GM19397 (cell line): ENCODE results near the gene GH1.
"Not testable (repeated sequence)": the region's sequence is repeated elsewhere in the genome, so short reads cannot be mapped to it uniquely, and the experiment has no call there.

Experiments used
- ATAC-seq: cut with Tn5 transposase; IDR thresholded peaks from one replicate; pipeline ENCODE4 v1.9.1; 2021; ENCODE audit warnings: mild to moderate bottlenecking, moderate library complexity; ENCODE audit not compliant: unreplicated experiment

The GH1 gene

DNA sequence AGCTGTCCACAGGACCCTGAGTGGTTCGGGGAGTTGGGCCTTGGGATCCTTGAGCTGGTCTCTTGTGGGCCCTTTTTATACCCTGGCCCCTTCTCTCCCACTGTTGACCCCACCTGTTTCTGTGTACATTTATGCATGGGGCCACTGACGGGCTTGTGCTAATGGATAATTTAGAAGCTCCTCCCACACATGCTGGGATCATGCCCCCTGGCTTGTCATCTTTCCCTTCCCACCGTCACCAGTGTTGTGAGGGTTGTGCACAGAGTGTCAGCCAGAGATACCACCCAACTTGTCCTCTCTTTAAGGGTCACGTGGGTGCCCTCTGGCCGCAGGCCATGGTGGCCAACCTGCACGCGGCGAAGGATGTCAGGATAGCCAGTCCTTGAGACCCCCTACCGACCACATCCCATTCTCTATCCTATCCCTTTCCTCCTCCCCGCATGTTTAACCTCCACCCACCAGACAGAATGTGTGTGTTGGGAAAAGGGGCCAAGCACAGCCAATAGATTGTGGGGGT lies at the start of gene GH1:
TSS of gene GH1 (minus strand) at position 51 of the 517 bp plus-strand sequence. CDS start 63 bp downstream, outside the sequence.
- ATAC-seq: not testable (repeated sequence)

DNA sequence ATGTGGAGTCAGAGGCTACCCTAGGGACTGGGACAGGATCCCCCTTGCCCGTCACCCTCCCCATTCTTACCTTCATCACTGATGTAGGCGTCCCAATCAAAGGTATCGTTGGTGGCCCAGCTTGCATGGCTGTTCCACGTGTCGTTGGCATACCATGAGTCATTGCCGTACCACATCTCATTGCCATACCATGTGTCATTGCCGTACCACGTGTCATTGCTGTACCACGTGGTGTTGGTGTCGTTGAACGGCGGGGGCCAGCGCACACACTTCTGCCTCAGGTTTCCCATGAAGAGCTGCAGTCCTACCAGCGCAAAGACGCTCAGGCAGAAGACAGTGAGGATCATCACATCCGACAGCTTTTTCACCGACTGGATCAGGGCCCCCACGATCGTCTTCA lies 49.3 kb upstream of the GH1 start:
- no peak for ATAC-seq

DNA sequence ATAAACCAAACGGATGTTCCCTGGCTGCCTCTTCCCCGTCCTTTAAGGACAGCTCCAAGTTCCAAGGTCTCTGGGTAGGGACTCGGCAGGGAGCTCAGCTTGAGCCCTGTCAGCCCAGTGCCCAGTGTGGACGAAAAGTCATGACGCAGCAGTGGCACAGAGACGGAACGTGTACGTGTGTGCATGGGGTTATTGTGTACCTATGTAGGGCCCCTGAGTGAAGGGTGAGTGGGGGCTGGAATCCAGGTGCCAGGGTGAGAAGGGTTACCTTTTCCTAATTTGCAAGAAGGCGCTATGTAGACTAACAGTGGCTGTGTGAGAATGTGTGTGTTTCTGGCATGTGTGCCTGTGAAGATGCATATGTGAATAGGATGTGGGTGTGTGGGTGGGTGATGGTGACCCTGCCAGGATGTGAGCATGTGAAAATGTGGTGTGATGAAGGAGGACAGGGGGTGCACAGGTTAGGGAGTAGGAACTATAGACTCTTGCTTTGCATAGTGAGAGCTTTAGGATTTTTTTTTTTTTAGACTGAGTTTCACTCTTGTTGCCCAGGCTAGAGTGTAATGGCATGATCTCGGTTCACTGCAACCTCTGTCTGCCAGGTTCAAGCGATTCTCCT lies 48.1 kb upstream of the GH1 start:
- ATAC-seq: no peak

GRCh38 chr17:63963123-63963522 lies 44.5 kb upstream of the GH1 start:
- no peak for ATAC-seq

GRCh38 chr17:63962298-63962744 lies 43.7 kb upstream of the GH1 start:
- ATAC-seq: no peak

DNA sequence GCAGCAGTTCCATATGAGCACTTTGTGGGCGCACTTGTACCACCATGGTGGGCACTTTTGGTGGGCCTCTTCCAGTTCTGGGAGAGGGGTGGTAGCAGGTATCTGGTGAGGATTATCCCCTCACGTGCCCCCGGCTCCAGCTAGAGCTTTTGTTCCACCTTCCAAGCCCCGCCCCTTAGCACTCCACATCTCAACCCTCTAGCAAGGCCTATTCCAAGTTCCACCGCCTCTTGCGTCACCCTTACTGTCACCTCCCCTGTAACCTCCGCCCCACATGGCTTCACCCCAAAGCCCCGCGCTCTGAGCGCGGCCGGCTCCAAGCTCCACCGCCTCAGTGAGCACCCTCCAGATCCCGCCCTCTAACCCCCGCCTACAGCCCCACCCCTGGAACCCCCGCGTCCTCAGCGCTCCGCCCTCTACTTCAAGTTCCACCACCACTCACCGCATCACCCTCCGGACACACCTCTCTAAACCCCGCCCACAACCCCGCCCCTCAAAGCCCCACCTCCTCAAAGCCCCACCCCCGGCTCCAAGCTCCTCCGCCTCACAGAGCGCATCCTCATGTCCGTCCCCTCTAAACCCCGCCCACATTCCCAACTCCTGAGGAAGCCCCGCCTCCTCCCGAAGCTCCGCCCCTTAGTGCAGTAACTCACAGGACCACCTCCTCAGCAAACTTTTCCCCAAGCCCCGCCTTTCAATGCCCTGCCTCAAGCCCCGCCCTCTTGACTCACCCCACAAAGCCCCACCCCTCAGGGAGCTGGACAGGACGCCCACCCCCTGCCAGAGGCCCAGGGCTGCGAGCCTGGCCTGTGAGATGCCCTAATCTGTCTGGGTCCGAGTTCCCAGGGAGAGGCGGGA lies 42.9 kb upstream of the GH1 start:
- no peak for ATAC-seq

GRCh38 chr17:63960430-63960829 lies 41.8 kb upstream of the GH1 start:
- ATAC-seq: no peak

DNA sequence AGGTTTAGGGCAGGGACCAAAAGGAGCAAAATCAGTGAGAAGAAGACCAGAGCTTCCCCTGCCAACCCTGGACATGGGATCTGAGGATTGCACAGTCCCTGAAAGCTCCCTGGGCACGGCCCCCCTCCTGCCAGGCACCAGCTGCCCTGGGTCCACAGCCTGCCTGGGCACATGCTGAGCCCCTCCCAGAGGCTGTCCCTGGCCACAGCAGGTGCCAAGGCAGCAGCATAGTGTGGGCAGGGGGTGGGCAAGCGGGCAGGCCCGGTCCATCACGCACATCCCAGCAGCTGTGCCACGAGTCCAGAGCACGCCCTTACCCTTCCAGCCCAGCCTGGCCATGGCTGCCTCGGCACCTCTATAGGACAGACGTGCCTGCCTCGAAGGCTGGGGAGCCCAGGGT lies 41.4 kb upstream of the GH1 start:
- no peak for ATAC-seq

DNA sequence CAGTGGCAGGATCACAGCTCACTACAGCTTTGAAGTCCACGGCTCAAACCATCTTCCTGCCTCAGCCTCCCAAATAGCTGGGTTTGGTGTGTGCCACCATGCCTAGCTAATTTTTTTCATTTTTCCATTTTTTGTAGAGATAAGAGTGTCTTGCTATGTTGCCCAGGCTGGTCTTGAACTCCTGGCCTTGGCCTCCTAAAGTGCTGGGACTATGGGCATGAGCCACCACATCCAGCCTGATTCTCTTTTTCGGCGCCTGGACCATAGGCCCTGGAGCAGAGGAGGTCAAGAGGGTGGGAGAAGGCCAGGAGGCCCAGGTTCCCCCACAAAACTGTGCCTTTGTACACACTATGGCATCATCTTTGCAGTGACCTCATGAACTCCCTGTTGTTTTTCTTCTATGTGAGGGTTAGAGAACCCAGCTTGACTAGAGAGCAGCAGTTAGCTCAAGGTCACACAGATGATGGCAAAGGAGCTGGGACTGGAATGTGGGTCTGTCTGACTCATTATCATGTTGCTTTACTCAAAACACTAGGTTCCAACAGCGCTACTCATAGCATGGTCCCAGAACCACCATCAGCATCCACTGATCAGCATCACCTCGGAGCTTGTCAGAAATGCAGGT lies 37.8 kb upstream of the GH1 start:
- no peak for ATAC-seq

DNA sequence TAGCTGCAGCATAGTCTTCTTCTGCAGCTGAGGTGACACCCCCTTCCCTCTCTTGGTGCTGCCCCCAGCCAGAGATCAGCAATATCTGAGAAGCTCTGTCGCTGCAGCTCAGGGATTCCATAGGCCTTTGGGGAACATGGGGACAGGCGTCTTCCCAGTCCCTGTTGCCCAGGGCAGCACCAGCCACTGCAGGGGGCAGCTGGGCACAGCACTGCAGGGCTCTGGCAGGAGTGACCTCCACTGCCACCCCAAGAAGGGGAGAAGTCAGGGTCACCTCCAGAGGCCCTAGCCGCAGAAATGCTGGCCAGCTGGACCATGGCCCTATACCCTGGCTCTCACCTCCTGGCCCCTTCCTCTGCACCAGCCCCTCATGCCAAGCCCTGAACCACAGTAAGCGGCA lies 37.2 kb upstream of the GH1 start:
- ATAC-seq: no peak

GRCh38 chr17:63955232-63955631 lies 36.6 kb upstream of the GH1 start:
- no peak for ATAC-seq

- peak; percentile 60 for ATAC-seq
These were observed 35.9 kb upstream of the GH1 start for GRCh38 chr17:63954402-63955063.

DNA sequence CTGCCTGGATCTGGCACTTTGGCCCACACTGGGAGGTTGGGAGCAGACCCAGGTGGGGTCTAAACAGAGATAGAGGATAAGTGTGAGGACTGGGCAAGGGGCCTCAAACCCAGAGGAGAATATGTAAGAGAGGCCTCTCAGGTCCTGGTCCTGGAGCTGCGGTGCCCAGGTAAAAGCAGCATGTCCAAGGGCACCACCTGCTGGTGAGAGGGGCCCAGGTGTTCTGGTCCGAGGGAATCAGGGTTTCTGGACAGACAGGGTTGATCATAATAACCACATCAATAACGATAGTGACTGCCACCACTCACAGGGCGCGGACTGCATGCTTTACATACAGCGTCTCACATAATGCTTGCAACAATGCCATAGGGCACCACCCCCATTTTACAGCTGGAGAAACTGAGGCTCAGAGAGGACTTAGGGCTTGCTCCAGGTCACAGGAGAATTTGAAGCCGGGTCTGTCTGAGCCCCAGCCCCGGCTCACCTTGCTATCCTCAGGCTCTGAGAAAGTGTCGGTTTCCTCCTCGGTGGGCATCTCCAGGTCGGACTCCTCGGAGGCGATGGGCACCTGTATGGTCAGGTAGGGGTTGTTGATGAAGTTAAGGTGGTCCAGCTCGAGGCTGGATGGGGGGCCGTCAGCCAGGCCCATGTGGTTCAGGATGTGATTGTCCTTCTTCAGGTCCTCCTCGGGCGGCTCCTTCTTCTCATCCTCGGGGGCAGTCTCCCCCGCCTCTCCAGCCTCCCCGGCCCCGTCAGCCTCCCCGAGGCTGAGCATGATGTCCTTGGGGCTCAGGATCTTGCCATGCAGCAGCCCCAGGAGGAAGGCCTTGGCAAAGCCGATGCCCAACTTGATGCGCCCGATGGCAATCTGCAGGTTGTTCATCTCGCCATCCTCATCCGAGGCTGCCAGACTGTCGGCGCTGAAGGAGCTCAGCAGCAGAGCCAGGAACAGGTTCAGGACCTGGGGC lies 32.6 kb upstream of the GH1 start:
- no peak for ATAC-seq

- ATAC-seq: no peak
These were observed 31.1 kb upstream of the GH1 start for GRCh38 chr17:63949576-63950250.

DNA sequence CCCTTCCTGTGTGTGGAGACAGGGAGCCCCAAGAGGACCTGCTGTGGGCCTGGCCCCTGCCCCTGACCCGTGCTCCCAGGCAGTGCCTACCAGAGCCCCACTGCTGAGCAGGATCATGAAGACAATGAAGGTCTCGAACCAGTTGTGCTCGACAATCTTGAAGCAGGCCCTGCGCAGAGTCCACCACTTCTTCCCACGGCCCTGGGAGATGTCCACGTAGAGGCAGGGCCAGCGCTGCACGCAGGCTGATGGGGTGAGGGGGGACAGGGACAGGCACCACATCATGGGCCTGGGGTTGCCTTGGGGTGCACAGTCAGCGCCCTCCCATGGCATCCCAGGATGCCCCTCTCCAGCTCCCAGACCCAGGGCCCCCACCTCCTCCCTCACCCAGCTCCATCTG lies 29.9 kb upstream of the GH1 start:
- no peak for ATAC-seq

- no peak for ATAC-seq
These were observed 29.2 kb upstream of the GH1 start for GRCh38 chr17:63947711-63948330.

GRCh38 chr17:63946440-63947363 lies 28.1 kb upstream of the GH1 start:
- no peak for ATAC-seq
